Sigmoid colon (tissue), 7 donors: ENCODE results near the gene VPS13D. TPM values are rescaled to one million over a fixed set of nuclear protein-coding genes. Genes with fewer than 3 reads are reported as not detected.

Experiments used
- DNase-seq: peaks from one replicate; pipeline ENCODE4 v3.0.0-alpha.2; 2019
- H3K27ac ChIP-seq, 4 donors: fragments of 200-600 bp; sonication (generic); one replicate each; pipeline ENCODE4 v1.5.1; 2016 to 2019; ENCODE audit warnings: mild to moderate bottlenecking in 1 of 4
- H3K27me3 ChIP-seq, 3 donors: fragments of 200-600 bp; sonication (generic); one replicate each; pipeline ENCODE4 v1.5.1; 2019; ENCODE audit warnings: mild to moderate bottlenecking in 1 of 3
- H3K36me3 ChIP-seq, 4 donors: fragments of 200-600 bp; sonication (generic); one replicate each; pipeline ENCODE4 v1.5.1; 2016 to 2019
- H3K4me1 ChIP-seq, 4 donors: fragments of 200-600 bp; sonication (generic); one replicate each; pipeline ENCODE4 v1.5.1; 2017 to 2019
- H3K4me3 ChIP-seq, 4 donors: fragments of 200-600 bp; sonication (generic); one replicate each; pipeline ENCODE4 v1.5.1; 2017 to 2019; ENCODE audit warnings: mild to moderate bottlenecking in 2 of 4, moderate library complexity in 1 of 4
- H3K9me3 ChIP-seq, 4 donors: fragments of 200-600 bp in 3 of 4; sonication (generic) in 3 of 4; one replicate each; pipeline versions ENCODE4 v1.5.1 to v1.6.1; 2013 to 2019
- CTCF ChIP-seq, 4 experiments: fragments of 450-650 bp in 3 of 4; fragments of 200-600 bp in 1 of 4; IDR thresholded peaks; one replicate each; pipeline ENCODE4 v1.5.1; 2016 to 2019; ENCODE audit warnings: antibody characterized with exemption in 4 of 4, mild to moderate bottlenecking in 3 of 4, moderate library complexity in 2 of 4
- EP300 ChIP-seq, 4 donors: sonication (generic); formaldehyde crosslinking; IDR thresholded peaks; one replicate each; pipeline ENCODE4 v1.6.1; 2017; ENCODE audit warnings: antibody characterized with exemption in 4 of 4
- POLR2A ChIP-seq, 2 donors: fragments of 450-650 bp; IDR thresholded peaks; one replicate each; pipeline ENCODE4 v1.6.1; 2016; ENCODE audit warnings: antibody characterized with exemption in 2 of 2, mild to moderate bottlenecking in 2 of 2, moderate library complexity in 2 of 2
- POLR2AphosphoS5 ChIP-seq, 4 donors: sonication (generic); formaldehyde crosslinking; IDR thresholded peaks; one replicate each; pipeline ENCODE4 v1.6.1; 2017; ENCODE audit warnings: antibody characterized with exemption in 4 of 4
- WGBS, 2 donors: extraction: QIAGEN DNeasy Blood & Tissue Kit; methylation state at CpG; one replicate each; pipeline ENCODE4 v1.1.7; 2013; 5-methylcytosine and 5-hydroxymethylcytosine counted together
- intact Hi-C: fragments of 100-400 bp; cut with DNase I; formaldehyde crosslinking; loops from one replicate; pipeline ENCODE4 v1.15.1; 2023
- polyA plus RNA-seq, 3 donors: library from polyadenylated mRNA; stranded (reverse); fragments of 200-250 nt; gene quantifications; one replicate each; pipeline ENCODE4 v1.2.3, GENCODE V29; 2013
- total RNA-seq, 4 donors: library from RNA; depleted of rRNA; stranded (reverse); fragments of >200 nt; gene quantifications; one replicate each; pipeline ENCODE4 v1.1.0, GENCODE V29; 2016
- donor health status: healthy with polysubstance abuse.
- donor health status: Bipolar disorder and iron deficiency.
- donor health status: healthy.

VPS13D gene
- total and polyA plus RNA-seq, 7 donors = 7.6 to 90.8 (median 49.7) TPM

- Histone ChIP-seq H3K27ac (peak overlapping the region in 1 of 4 donors; percentile 15), H3K9me3 (no peaks in the 10 kb centered on the region), H3K36me3 (no peaks in the 10 kb centered on the region), H3K27me3 (no peaks in the 10 kb centered on the region), H3K4me3 (no peak overlapping the region), H3K4me1 (peaks cover 0 to 62% (median 44%) of the 10 kb centered on the region in 4 donors)
- intact Hi-C loops = no loop called here
- 90 to 94% methylated on average over 4 of the region's 4 CpGs for WGBS, 2 donors
- TF ChIP-seq POLR2A (IDR thresholded peaks at IDR 0.05) (no peak), EP300 (IDR thresholded peaks at IDR 0.05) (no peak), POLR2AphosphoS5 (IDR thresholded peaks at IDR 0.05) (no peak), CTCF (IDR thresholded peaks at IDR 0.05) (no peak)
- no peak for DNase-seq
Observed at GRCh38 chr1:12430525-12430924, 200.7 kb downstream of the VPS13D start.

GRCh38 chr1:12432897-12433296, 203.1 kb downstream of the VPS13D start:
- H3K4me3 ChIP-seq = no peak overlapping the region
- H3K36me3 ChIP-seq = no peaks in the 10 kb centered on the region
- no peaks in the 10 kb centered on the region for H3K27me3 ChIP-seq
- TF ChIP-seq POLR2AphosphoS5 (IDR thresholded peaks at IDR 0.05) (no peak), CTCF (IDR thresholded peaks at IDR 0.05) (no peak), POLR2A (IDR thresholded peaks at IDR 0.05) (no peak), EP300 (IDR thresholded peaks at IDR 0.05) (no peak)
- DNase-seq = no peak
- 93 to 95% methylated on average over 6 of the region's 6 CpGs for WGBS, 2 donors
- H3K9me3 ChIP-seq = no peaks in the 10 kb centered on the region
- H3K27ac ChIP-seq = peak overlapping the region; percentile 56 to 81 (median 76)
- peaks cover 0 to 56% (median 47%) of the 10 kb centered on the region in 4 donors for H3K4me1 ChIP-seq
- intact Hi-C loops = loop anchor here (2.0 kb wide), 1 partner anchor 14 kb away; no protein-coding TSS in a partner anchor

GRCh38 chr1:12433323-12434053, 203.7 kb downstream of the VPS13D start:
- 32 to 57% methylated on average over 12 of the region's 12 CpGs for WGBS, 2 donors
- H3K27me3 ChIP-seq = no peaks in the 10 kb centered on the region
- peak overlapping the region; percentile 56 to 81 (median 76) for H3K27ac ChIP-seq
- intact Hi-C loops = loop anchor here (2.0 kb wide), 1 partner anchor 13 kb away; no protein-coding TSS in a partner anchor
- DNase-seq = peak; percentile 79
- peaks cover 0 to 56% (median 42%) of the 10 kb centered on the region in 4 donors for H3K4me1 ChIP-seq
- H3K4me3 ChIP-seq = no peak overlapping the region
- no peaks in the 10 kb centered on the region for H3K36me3 ChIP-seq
- H3K9me3 ChIP-seq = no peaks in the 10 kb centered on the region
- peak in 3 of 4 donors; percentile 40 to 61 (median 59) for TF ChIP-seq POLR2AphosphoS5 (IDR thresholded peaks at IDR 0.05)
- no peak for TF ChIP-seq POLR2A (IDR thresholded peaks at IDR 0.05)

- DNase-seq = no peak
- 40 to 67% methylated on average over 5 of the region's 5 CpGs for WGBS, 2 donors
- H3K4me1 ChIP-seq = peaks cover 0 to 60% (median 47%) of the 10 kb centered on the region in 4 donors
- no peaks in the 10 kb centered on the region for H3K27me3 ChIP-seq
- intact Hi-C loops = no loop called here
- H3K4me3 ChIP-seq = no peak overlapping the region
- H3K36me3 ChIP-seq = no peaks in the 10 kb centered on the region
- TF ChIP-seq EP300 (IDR thresholded peaks at IDR 0.05) = no peak
- TF ChIP-seq POLR2AphosphoS5 (IDR thresholded peaks at IDR 0.05) = peak in 2 of 4 donors; percentile 21 to 35
- peak overlapping the region; percentile 56 to 81 (median 76) for H3K27ac ChIP-seq
- no peaks in the 10 kb centered on the region for H3K9me3 ChIP-seq
Observed at GRCh38 chr1:12434174-12434573, 204.3 kb downstream of the VPS13D start.

GRCh38 chr1:12434686-12435085, 204.9 kb downstream of the VPS13D start:
- H3K4me1 ChIP-seq = peaks cover 0 to 61% (median 51%) of the 10 kb centered on the region in 4 donors
- DNase-seq = no peak
- no peaks in the 10 kb centered on the region for H3K36me3 ChIP-seq
- no peaks in the 10 kb centered on the region for H3K9me3 ChIP-seq
- peak overlapping the region; percentile 56 to 81 (median 76) for H3K27ac ChIP-seq
- TF ChIP-seq EP300 (IDR thresholded peaks at IDR 0.05) (no peak), POLR2AphosphoS5 (IDR thresholded peaks at IDR 0.05) (no peak), CTCF (IDR thresholded peaks at IDR 0.05) (no peak), POLR2A (IDR thresholded peaks at IDR 0.05) (no peak)
- 95 to 96% methylated on average over 2 of the region's 2 CpGs for WGBS, 2 donors
- intact Hi-C loops = no loop called here
- no peak overlapping the region for H3K4me3 ChIP-seq
- no peaks in the 10 kb centered on the region for H3K27me3 ChIP-seq
